Esophagus squamous epithelium (tissue), 5 donors: ENCODE results near the gene SLC2A5. TPM values are rescaled to one million over a fixed set of nuclear protein-coding genes. Genes with fewer than 3 reads are reported as not detected.
"Not testable (repeated sequence)": the region's sequence is repeated elsewhere in the genome, so short reads cannot be mapped to it uniquely, and the experiment has no call there.

Experiments
- DNase-seq: peaks from one replicate; lab custom pipeline; 2025; lab: John Stamatoyannopoulos, UW
- H3K27ac ChIP-seq, 4 donors: fragments of 200-600 bp; sonication (generic); one replicate each; pipeline ENCODE4 v1.5.1; 2016 to 2019; ENCODE audit warnings: mild to moderate bottlenecking in 1 of 4
- H3K27me3 ChIP-seq, 4 donors: fragments of 200-600 bp; sonication (generic); 1 replicate in 3 of 4; 2 replicates in 1 of 4; pipeline versions ENCODE4 v1.5.1 to v1.6.0; 2017 to 2021; ENCODE audit warnings: antibody characterized with exemption in 1 of 4
- H3K36me3 ChIP-seq, 3 donors: fragments of 200-600 bp; sonication (generic); one replicate each; pipeline ENCODE4 v1.5.1; 2016 to 2019
- H3K4me1 ChIP-seq, 3 donors: fragments of 200-600 bp; sonication (generic); one replicate each; pipeline ENCODE4 v1.5.1; 2017 to 2019
- H3K4me3 ChIP-seq, 4 donors: fragments of 200-600 bp; sonication (generic); 1 replicate in 3 of 4; 2 replicates in 1 of 4; pipeline ENCODE4 v1.5.1; 2016 to 2019; ENCODE audit warnings: mild to moderate bottlenecking in 2 of 4, moderate library complexity in 1 of 4
- H3K9me3 ChIP-seq, 3 donors: fragments of 200-600 bp; sonication (generic); one replicate each; pipeline ENCODE4 v1.5.1; 2016 to 2019
- POLR2A ChIP-seq, 4 donors: fragments of 450-650 bp; IDR thresholded peaks; one replicate each; pipeline ENCODE4 v1.6.1; 2017; ENCODE audit warnings: antibody characterized with exemption in 4 of 4, mild to moderate bottlenecking in 4 of 4, moderate library complexity in 3 of 4
- WGBS, 2 donors: methylation state at CpG; one replicate each; pipeline ENCODE4 v1.1.5; 2018; 5-methylcytosine and 5-hydroxymethylcytosine counted together
- intact Hi-C: fragments of 100-400 bp; cut with DNase I; formaldehyde crosslinking; loops from one replicate; pipeline ENCODE4 v1.15.0; 2022
- total RNA-seq, 4 donors: library from RNA; depleted of rRNA; stranded (reverse); fragments of >200 nt; gene quantifications; one replicate each; pipeline ENCODE4 v1.1.0, GENCODE V29; 2016
- TF ChIP-seq, protein P1 (sequence below), 6 experiments: fragments of 450-650 bp in 4 of 6; fragments of 200-600 bp in 2 of 6; sonication (generic) in 2 of 6; IDR thresholded peaks; one replicate each; pipeline ENCODE4 v1.5.1; 2016 to 2019; ENCODE audit warnings: antibody characterized with exemption in 6 of 6, mild to moderate bottlenecking in 4 of 6, moderate library complexity in 4 of 6
- donor health status: DM: yes; HTN: yes; CAD: no.

SLC2A5 gene
- total RNA-seq, 4 donors from 2014 or later, result 1.9 to 7.1 (median 4.2) TPM

DNA sequence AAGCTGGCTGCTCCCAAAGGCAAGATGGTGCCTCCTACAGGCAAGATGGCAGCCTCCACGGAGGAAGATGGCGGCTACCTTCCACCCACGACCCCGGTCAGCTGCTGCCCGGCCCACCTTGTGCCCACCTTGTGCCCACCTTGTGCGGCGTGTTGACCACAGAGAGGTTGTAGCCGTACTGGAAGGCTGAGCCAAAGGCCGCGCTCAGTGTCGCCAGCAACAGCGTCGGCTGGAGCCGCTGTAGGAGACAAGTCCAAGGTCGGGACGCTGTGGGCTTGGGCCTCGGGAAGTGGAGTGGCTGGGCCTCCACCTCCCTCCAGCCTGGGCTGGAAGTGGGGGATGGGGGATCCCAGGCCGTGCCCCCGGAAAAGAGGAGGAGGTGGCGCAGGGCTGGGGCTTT lies 44.6 kb downstream of the SLC2A5 start:
- no peak for DNase-seq
- WGBS, 2 donors, result 91 to 96% methylated on average over 5 to 7 of the region's 20 CpGs
- H3K27ac ChIP-seq, result no peak overlapping the region
- H3K4me1 ChIP-seq, result peaks cover 0 to 5% (median 0%) of the 10 kb centered on the region in 3 donors
- H3K9me3 ChIP-seq, result no peaks in the 10 kb centered on the region
- TF ChIP-seq, protein P1, sequence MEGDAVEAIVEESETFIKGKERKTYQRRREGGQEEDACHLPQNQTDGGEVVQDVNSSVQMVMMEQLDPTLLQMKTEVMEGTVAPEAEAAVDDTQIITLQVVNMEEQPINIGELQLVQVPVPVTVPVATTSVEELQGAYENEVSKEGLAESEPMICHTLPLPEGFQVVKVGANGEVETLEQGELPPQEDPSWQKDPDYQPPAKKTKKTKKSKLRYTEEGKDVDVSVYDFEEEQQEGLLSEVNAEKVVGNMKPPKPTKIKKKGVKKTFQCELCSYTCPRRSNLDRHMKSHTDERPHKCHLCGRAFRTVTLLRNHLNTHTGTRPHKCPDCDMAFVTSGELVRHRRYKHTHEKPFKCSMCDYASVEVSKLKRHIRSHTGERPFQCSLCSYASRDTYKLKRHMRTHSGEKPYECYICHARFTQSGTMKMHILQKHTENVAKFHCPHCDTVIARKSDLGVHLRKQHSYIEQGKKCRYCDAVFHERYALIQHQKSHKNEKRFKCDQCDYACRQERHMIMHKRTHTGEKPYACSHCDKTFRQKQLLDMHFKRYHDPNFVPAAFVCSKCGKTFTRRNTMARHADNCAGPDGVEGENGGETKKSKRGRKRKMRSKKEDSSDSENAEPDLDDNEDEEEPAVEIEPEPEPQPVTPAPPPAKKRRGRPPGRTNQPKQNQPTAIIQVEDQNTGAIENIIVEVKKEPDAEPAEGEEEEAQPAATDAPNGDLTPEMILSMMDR (IDR thresholded peaks at IDR 0.05), result no peak
- TF ChIP-seq POLR2A (IDR thresholded peaks at IDR 0.05), result no peak
- H3K4me3 ChIP-seq, result no peak overlapping the region
- intact Hi-C loops, result no loop called here
- H3K27me3 ChIP-seq, result no peaks in the 10 kb centered on the region
- no peaks in the 10 kb centered on the region for H3K36me3 ChIP-seq

DNA sequence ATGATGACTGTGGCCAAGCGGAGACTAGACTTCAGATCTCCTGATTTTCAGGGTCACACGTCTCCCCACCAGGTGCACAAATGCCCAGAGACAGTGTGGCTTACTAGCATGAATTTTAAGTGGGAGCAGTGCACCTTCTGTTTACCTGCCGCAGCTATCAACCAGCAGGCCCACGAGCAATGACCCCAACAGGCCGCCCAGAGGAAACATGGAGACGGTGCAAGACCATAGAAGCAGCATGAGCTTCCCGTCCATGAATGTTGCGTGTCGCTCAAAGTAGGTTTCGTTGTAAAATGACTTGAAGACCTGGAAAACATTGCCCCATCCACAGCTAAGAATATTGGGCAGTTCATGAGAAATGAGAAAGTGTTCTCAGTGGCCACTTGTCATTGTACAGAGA lies 46.7 kb downstream of the SLC2A5 start:
- no peak for DNase-seq

DNA sequence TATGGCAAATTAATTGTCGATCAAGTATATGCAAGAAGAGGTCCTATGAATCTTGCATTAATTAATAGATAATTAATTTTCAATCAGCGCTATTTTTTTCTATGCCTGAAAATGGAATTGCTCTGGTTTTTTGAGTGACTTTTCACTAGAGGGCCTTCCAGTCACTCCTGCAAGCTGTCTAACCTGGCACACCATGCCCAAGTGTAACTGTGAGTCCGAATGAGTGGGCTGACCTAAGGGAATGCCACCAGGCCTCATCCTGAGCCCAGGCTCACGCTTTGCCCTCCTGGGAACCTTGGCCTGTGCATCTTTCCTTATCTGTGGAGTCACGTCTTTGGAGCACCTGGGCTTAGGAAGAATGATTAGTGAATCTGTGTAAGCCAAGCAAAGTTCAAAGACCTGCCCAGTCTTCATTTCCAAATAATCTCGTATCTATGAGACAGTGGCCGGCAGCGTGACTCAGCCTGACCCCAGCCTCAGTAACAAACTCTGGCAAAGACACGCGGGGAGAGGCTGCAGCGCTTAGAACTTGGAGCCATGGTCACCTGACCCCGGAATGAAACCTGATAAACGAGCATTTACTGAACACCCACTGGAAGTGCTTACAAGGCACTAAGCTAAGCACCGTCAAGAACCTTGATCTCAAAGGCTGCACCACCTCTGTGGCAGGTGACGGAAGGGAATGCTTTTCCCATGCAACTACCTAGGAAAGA lies 47.3 kb downstream of the SLC2A5 start:
- intact Hi-C loops, H3K27me3 ChIP-seq, H3K36me3 ChIP-seq, H3K27ac ChIP-seq, H3K4me1 ChIP-seq, DNase-seq, H3K4me3 ChIP-seq, H3K9me3 ChIP-seq: not testable (repeated sequence)
- WGBS, 2 donors, result 64 to 65% methylated on average over 5 to 7 of the region's 15 CpGs

More for the DNA sequence above, 46.7 kb downstream of the SLC2A5 start:
- Histone ChIP-seq H3K9me3 (no peaks in the 10 kb centered on the region), H3K4me1 (peaks cover 0 to 5% (median 0%) of the 10 kb centered on the region in 3 donors), H3K27me3 (no peaks in the 10 kb centered on the region), H3K27ac (no peak overlapping the region), H3K36me3 (no peaks in the 10 kb centered on the region), H3K4me3 (no peak overlapping the region)
- TF ChIP-seq, protein P1 (IDR thresholded peaks at IDR 0.05), result no peak
- TF ChIP-seq POLR2A (IDR thresholded peaks at IDR 0.05), result no peak
- intact Hi-C loops, result no loop called here
- WGBS, 2 donors, result 95 to 98% methylated on average over 10 of the region's 10 CpGs

DNA sequence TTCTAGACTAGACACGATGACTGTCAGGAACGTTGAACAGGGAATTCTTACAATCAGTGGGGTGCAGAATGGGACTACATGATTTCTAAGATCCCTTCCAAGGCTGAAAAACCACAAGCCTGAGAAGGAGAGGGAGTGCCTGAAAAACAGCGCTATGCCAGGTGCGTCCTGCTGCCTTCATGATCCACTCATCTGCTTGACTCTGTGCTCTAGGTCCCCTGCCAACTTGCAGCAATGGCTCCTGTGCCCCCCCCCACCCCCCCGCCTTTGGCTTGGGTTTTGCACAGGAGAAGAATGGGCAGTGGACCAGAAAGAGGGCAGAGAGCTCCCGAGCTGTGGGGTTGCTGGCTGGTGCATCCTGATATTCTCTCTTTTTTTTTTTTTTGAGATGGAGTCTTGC lies 49.1 kb downstream of the SLC2A5 start:
- no peak for DNase-seq
- TF ChIP-seq, protein P1 (IDR thresholded peaks at IDR 0.05), result no peak
- Histone ChIP-seq H3K27me3 (no peaks in the 10 kb centered on the region), H3K4me3 (no peak overlapping the region), H3K9me3 (no peaks in the 10 kb centered on the region), H3K36me3 (no peaks in the 10 kb centered on the region), H3K4me1 (peaks cover 0 to 5% (median 0%) of the 10 kb centered on the region in 3 donors), H3K27ac (no peak overlapping the region)
- 38 to 56% methylated on average over 4 to 6 of the region's 6 CpGs for WGBS, 2 donors
- intact Hi-C loops, result no loop called here

DNA sequence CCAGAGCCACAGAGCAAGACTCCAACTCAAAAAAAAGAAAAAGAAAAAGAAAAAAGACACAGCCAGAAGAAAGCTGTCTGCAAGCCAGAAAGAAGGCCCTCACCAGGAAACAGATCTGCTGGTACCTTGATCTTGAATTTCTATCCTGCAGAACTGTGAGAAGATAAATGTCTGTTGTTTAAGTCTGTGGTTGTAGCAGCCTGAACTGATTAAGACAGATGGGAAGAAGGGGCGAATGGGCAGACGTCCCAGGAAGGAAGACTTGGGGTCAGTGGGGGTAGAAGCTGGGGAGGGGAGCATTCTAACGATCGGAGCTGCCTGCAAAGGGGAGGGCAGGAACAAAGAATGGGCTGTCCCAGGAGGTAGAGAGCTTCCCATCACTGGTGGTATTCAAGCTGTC lies 49.5 kb downstream of the SLC2A5 start:
- Histone ChIP-seq H3K27ac (no peak overlapping the region), H3K4me3 (no peak overlapping the region), H3K9me3 (no peaks in the 10 kb centered on the region), H3K4me1 (peaks cover 0 to 5% (median 0%) of the 10 kb centered on the region in 3 donors), H3K27me3 (no peaks in the 10 kb centered on the region), H3K36me3 (no peaks in the 10 kb centered on the region)
- TF ChIP-seq POLR2A (IDR thresholded peaks at IDR 0.05), result no peak
- TF ChIP-seq, protein P1 (IDR thresholded peaks at IDR 0.05), result no peak
- intact Hi-C loops, result loop anchor here (10.0 kb wide), 1 partner anchor 75 kb away; no protein-coding TSS in a partner anchor
- no peak for DNase-seq
- WGBS, 2 donors, result 49 to 53% methylated on average over 4 of the region's 4 CpGs
